T follicular helper cell (primary cell): Measurements from ENCODE around the gene PRRT1B.
"Not testable (repeated sequence)": the region's sequence is repeated elsewhere in the genome, so short reads cannot be mapped to it uniquely, and the experiment has no call there.

Experiments
- DNase-seq: peaks from one replicate; pipeline ENCODE4 v3.0.0-alpha.2; 2020; ENCODE audit warnings: low read depth
- total RNA-seq, 2 experiments: gene quantifications; one replicate each; lab custom pipeline; 2026; lab: John Stamatoyannopoulos, UW

The PRRT1B gene
- 0 to 0.04 reads per million in 2 experiments for total RNA-seq

DNA sequence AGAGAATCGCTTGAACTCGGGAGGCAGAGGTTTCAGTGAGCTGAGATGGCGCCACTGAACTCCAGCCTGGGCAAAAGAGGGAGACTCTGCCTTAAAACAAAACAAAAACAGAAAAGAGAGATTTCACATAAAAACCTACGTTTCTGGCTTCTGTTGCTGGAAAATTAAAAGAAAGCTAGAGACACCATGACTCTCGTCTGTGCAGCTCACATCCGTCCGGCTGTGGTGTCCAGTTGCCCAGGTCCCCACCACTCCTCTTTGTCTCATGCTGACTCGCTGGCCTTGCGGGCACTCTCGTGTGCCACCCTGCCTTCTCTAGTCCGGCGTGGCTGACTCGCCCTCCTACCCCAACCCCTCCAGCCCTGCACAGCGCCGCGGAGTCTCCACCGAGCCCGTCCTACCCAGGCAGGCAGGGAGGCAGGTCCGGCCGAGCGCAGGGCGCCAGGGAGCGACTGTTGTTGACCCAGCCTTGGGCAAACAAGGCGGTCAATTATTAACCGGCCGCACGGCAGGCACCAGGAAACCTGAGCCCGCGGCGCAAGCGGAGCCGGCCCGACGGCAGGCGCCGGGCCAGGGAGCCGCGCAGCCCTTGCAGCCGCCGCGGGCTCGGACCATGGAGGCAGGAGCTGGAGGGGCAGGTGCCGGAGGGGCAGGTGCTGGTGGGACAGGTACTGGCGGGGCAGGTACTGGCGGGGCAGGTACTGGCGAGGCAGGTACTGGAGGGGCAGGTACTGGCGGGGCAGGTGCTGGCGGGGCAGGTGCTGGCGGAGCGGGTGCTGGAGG is at the start of gene PRRT1B:
PRRT1B (plus strand) TSS at position 521 of the 783 bp plus-strand sequence; CDS start at position 614, 93 bp downstream.
- DNase-seq, result no peak

DNA sequence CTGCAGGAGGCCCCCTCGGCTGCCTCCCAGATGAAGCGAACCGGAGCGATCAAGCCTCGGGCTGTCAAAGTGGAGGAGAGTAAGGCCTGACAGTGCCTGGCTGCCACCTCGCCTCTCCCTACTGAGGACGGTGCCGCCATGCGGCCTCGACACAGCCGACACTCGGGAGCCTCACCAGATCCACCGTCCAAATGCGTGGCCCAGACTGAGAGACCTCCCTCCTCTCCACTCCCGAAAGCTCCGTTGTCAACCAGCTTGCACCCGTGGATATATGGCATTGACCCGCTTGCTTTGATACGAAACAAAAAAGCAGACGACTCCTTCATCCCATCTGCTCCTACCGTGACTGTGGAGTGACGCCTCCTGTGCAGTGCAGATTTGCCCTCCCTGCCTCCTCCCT is 49.5 kb upstream of the PRRT1B start:
- DNase-seq, result no peak

DNA sequence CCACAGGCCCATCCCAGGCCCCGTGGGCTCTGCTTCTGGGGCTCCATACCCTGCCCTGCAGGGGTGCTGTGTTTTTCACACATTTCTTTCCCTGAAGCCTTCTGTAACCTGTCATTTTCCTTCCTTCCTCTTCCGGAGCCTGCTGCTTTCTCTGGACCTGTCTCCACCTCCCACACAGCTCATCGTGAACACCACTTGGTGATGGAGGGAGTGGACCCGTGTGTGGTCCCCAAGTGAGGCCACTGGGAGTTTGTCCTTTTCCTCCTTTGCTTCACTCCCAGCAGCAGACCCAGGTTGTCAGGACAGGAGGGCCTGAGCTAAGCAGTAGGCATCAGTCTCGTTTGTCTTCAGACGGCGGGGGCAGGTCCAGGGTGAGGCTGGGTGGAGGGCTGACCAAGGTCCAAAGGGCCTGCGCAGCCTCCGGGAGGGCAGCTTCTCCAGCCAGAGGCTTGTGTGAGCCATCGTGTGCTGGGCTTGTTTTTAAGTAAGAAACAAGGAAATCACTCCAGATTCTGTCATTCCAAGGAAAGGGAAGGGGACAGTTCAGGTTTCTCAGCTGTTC is 48.4 kb upstream of the PRRT1B start:
- DNase-seq, result no peak

- DNase-seq, result no peak
Measured at GRCh38 chr9:131499254-131499767, 46.0 kb upstream of the PRRT1B start.

DNA sequence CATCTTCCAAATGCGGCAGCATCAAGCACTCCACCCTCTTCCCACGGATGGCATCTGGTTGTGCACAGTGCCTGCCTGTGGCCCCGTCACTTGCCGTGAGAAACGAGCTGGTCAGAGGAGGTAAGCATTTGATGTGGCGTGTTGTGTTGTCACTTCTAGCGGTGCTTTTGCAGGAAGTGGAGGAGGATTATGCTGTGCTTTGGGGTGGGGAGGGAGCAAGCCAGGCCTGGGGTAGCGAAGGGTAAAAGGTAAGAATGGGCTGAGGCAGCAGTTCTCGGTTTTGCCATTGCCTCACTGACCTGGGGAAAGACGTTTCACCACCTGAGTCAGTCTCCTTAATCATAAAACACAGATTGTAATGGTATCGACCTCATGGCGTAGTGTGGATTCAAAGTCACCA is 44.9 kb upstream of the PRRT1B start:
- peak; percentile 63 for DNase-seq

- DNase-seq, result peak; percentile 31
Measured at GRCh38 chr9:131500939-131501541, 44.3 kb upstream of the PRRT1B start.

DNA sequence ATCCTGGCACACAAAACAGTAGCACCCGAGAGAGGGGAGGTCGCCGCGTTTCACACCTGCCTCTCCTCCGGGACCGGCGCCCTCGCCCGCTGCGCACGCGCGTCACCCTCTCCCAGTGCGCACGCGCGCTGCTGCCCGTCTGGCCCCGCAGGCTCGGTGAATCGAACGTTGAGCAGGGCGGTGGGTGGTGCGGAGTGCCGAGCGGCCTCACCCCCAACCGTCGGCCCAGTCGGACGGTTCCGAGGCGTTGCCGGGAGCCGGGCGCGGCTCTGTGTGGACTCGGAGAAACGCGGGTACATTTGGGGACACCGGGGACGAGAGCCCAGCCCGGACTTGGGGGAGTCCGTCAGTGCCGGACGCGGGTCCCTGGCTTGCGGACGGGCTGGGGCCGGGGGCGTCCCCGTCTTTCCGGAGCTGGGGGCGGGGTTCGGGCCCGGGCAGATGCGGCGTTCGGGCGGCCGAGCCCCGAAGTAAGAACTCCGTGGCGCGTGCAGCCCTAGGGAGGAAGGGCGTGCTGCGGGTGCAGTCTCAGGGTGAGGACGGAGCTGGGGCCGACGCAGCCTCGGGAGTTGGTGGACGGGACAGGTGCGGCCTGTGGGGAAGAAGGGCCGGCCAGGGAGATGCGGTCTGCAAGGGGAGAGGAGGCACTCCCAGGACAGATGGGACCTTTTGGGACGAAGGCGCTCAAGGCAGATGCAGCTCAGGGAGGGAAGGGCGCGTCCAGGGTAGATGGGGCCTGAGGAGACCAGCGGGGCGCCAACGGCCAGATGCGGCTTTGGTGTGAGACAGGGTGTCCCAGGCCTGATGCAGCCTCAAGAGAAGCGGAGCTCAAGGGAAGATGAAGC is 42.3 kb upstream of the PRRT1B start, which contains the start of gene POMT1:
POMT1 (plus strand) TSS at position 138 of the 845 bp plus-strand sequence. CDS start 1,301 bp downstream, outside the sequence.
- peak; percentile 84 for DNase-seq

- DNase-seq, result peak; percentile 20
Measured at GRCh38 chr9:131503626-131504465, 41.5 kb upstream of the PRRT1B start.

DNA sequence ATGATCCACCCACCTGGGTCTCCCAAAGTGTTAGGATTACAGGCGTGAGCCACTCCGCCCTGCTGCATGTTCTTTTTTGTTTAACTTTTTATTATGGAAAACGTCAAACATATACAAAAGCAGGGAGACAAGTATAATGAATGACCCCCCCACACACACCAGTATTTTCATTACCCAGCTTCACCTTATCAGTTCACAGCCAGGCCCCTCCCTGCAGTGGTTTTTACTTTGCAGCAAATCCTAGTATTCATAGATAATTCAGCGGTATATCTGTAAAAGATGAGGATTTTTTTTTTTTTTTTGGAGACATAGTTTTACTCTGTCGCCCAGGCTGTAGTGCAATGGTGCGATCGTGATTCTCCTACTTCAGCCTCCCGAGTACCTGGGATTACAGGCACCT is 40.3 kb upstream of the PRRT1B start:
- no peak for DNase-seq

DNA sequence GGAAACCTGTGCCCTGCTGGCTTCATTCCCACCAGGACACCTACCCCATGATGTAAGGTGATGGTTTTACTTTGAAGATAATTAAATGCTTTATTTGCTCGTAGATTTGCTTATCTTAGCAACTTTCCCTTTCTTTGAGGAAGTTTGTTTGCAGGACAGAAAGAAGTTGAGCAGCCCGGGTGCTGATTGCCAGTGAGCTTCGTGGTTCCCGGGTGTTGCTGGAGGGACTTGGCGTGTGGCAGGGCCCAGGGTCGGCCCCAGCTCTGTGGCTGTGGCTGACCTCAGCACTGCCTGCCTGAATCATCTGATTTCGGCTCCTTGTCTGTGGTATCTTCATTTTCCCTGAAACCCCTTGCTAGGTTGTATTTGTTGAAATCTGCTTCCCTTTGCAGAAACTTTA is 33.9 kb upstream of the PRRT1B start:
- DNase-seq, result no peak

DNA sequence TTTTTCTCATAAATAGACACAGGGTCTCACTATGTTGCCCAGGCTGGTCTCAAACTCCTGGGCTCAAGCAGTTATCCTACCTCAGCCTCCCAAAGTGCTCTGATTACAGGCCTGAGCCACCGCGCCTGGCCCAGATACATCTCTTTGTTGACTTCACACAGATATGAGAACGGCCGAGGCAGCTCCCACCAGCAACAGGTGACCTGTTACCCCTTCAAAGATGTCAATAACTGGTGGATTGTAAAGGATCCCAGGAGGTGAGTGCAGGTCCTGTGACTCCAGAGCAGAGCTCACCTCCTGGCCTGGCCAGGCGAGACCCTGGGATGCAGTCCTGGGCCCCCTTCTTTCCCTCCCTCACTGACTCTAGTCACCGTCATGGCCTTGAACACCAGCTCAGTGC is 33.4 kb upstream of the PRRT1B start:
- no peak for DNase-seq

GRCh38 chr9:131513177-131513576 is 32.1 kb upstream of the PRRT1B start:
- no peak for DNase-seq

- not testable (repeated sequence) for DNase-seq
Measured at GRCh38 chr9:131515559-131516031, 29.7 kb upstream of the PRRT1B start.

DNA sequence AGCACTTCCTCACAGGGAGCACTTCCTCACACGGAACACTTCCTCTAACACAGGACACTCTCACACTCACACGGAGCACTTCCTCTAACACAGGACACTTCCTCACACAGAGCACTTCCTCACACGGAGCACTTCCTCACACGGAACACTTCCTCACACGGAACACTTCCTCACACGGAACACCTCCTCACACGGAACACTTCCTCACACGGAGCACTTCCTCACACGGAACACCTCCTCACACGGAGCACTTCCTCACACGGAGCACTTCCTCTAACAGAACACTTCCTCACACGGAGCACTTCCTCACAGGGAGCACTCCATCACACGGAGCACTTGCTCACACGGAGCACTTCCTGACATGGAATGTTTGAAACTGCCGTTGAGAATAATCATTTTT is 29.2 kb upstream of the PRRT1B start:
- no peak for DNase-seq

DNA sequence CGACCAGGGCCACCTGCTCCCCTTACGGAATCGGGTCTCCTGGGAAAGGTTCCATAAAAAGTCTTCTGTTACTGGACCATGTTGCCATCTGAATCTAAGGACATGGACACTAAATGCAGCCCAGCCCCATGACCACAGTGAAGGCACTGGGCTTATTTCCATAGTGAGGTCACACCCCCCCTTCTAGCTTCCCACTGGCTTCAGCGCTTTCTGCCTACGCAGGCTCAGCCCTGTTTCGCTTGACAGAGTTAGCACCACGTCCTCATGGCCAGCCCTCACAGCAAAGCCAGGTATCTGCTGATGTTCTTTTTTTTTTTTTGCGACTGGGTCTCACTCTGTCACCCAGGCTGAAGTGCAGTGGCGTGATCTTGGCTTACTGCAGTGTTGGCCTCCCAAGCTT is 28.4 kb upstream of the PRRT1B start:
- no peak for DNase-seq

GRCh38 chr9:131517761-131518190 is 27.5 kb upstream of the PRRT1B start:
- no peak for DNase-seq

GRCh38 chr9:131518553-131518952 is 26.8 kb upstream of the PRRT1B start:
- no peak for DNase-seq

DNA sequence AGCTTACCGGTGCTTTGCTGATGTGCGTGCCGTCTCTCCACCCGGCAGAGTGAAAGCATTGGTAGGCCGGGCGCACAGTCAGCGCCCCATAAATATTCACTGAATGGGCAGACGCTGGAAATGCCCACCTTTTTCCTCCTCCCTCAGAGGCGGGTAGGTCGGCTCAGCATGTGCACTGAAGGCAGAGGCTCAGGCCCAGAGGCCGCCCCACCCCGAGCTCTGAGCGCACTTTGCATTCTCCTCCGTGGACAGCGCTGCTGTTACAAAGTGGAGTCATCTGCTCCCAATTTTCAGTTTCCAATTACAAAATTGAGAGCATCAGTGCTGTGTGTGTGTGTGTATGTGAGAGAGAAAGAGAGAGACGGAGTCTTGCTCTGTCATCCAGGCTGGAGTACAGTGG is 24.8 kb upstream of the PRRT1B start:
- DNase-seq, result no peak

DNA sequence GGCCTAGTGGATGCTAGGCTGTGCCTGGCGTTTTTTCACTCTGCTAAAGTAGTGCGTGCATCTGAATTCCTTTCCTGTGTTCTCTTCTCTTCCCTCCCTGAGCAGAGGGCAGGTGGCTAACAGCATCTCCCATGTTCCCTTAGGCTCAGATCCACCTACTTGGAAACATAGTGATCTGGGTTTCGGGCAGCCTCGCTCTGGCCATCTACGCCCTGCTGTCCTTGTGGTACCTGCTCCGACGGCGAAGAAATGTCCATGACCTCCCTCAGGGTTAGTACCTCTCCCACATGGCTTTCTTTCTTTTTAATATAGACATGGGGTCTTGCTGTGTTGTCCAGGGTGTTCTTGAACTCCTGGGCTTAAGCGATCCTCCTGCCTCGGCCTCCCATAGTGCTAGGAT is 24.1 kb upstream of the PRRT1B start:
- no peak for DNase-seq

DNA sequence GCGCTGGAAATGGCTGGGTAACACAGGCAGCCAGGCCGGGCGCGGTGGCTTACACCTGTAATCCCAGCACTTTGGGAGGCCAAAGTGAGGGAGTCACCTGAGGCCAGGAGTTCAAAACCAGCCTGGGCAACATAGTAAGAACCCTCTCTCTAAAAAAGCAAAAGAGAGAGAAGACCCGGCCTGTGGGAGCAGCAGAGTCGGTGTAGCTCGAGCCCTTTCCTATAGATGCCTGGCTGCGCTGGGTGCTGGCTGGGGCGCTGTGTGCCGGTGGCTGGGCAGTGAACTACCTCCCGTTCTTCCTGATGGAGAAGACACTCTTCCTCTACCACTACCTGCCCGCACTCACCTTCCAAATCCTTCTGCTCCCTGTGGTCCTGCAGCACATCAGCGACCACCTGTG is 23.5 kb upstream of the PRRT1B start:
- DNase-seq, result no peak
